ENCODE measurements around the gene C1orf74.

Gene C1orf74

GRCh38 chr1:209791920-209792319, 7.6 kb upstream of the C1orf74 start:
- no peak overlapping the region for H3K27ac Mint-ChIP-seq
- H3K9me3 Mint-ChIP-seq, result no peaks in the 10 kb centered on the region
- peaks cover 27% of the 10 kb centered on the region for H3K27me3 Mint-ChIP-seq
- no peak overlapping the region for H3K4me3 Mint-ChIP-seq
- H3K36me3 Mint-ChIP-seq (ENCODE audit: low read depth), result no peaks in the 10 kb centered on the region
- no peaks in the 10 kb centered on the region for H3K4me1 Mint-ChIP-seq (ENCODE audit: low read depth)

DNA sequence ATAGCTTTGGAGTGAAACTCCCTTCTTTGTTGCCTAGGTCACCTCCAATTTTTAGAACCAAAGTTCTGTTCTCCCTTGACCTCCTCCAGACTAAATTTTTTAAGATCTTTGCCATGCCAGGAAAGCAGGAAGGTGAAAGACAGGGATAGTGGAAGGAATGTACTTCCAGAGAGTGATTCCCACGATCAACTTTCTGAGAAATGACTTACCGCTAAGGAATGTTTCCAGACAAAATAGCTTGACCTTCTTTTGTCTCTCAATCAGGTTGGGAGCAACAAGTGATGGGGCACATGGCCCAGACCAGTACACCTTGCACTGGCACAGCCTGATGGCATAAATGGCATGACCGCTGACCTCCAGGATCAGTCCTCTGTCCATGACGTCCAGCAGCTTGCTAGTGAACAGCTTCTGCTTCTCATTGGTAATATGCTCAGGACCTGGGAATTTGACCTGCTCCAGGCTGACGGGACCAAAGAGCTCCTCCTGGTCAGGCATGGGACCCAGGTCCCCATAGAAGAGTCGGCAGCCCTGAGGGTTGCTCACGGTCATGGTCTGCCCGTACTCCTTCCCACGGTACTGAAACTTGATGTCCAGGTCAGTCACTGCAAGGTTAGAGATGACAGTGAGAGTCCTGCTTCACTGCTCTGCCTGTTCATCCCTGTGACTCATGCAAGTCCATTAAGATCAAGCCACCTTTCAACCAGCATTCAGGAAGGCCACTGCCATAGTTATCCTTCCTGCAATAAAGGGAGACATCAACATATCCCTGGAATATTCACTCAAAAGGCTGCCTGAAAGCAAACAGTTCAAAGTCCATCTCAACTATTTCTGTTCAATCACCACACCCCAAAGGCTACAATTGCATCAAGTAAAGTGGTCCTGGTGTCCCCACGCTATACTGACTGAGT, 6.2 kb upstream of the C1orf74 start:
- Mint-ChIP-seq H3K4me3 (no peak overlapping the region), H3K36me3 (ENCODE audit: low read depth) (no peaks in the 10 kb centered on the region), H3K4me1 (ENCODE audit: low read depth) (peaks cover 1% of the 10 kb centered on the region), H3K9me3 (peaks cover 1% of the 10 kb centered on the region), H3K27me3 (peaks cover 27% of the 10 kb centered on the region), H3K27ac (no peak overlapping the region)

- Mint-ChIP-seq H3K27me3 (peaks cover 25% of the 10 kb centered on the region), H3K4me3 (no peak overlapping the region), H3K36me3 (ENCODE audit: low read depth) (peaks cover 4% of the 10 kb centered on the region), H3K27ac (no peak overlapping the region), H3K9me3 (peaks cover 6% of the 10 kb centered on the region), H3K4me1 (ENCODE audit: low read depth) (peaks cover 14% of the 10 kb centered on the region)
These were observed 4.9 kb upstream of the C1orf74 start for GRCh38 chr1:209789245-209789644.

GRCh38 chr1:209787551-209787950, 3.2 kb upstream of the C1orf74 start:
- H3K4me1 Mint-ChIP-seq (ENCODE audit: low read depth), result peaks cover 28% of the 10 kb centered on the region
- H3K4me3 Mint-ChIP-seq, result no peak overlapping the region
- peaks cover 13% of the 10 kb centered on the region for H3K27me3 Mint-ChIP-seq
- no peak overlapping the region for H3K27ac Mint-ChIP-seq
- peaks cover 12% of the 10 kb centered on the region for H3K36me3 Mint-ChIP-seq (ENCODE audit: low read depth)
- H3K9me3 Mint-ChIP-seq, result peaks cover 6% of the 10 kb centered on the region

DNA sequence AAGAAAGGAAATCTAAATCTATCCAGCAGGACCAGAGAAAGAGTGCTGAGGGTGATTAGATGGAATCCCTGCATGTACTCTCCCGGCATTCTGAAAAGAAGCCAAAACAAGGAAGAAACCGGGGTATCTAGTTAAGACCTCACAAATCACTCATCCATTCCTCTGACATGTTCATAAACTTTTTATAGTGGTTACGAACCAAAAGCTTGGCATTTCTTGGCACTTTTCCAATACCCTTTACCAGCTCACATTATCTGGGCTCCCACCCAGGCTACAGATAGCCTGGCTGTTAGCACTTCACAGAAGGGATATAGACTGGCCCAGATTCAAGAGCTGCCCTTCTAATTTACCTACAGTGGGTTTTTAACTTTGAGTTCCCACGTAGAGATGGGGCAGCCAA, 1.8 kb upstream of the C1orf74 start:
- H3K27me3 Mint-ChIP-seq, result peaks cover 8% of the 10 kb centered on the region
- H3K9me3 Mint-ChIP-seq, result peaks cover 6% of the 10 kb centered on the region
- peaks cover 38% of the 10 kb centered on the region for H3K4me1 Mint-ChIP-seq (ENCODE audit: low read depth)
- no peak overlapping the region for H3K4me3 Mint-ChIP-seq
- H3K27ac Mint-ChIP-seq, result no peak overlapping the region
- H3K36me3 Mint-ChIP-seq (ENCODE audit: low read depth), result peaks cover 21% of the 10 kb centered on the region

GRCh38 chr1:209785592-209785991, 1.2 kb upstream of the C1orf74 start:
- H3K27me3 Mint-ChIP-seq, result peaks cover 5% of the 10 kb centered on the region
- H3K4me1 Mint-ChIP-seq (ENCODE audit: low read depth), result peaks cover 38% of the 10 kb centered on the region
- H3K4me3 Mint-ChIP-seq, result peak overlapping the region; percentile 91
- H3K9me3 Mint-ChIP-seq, result peaks cover 6% of the 10 kb centered on the region
- peak overlapping the region; percentile 99 for H3K27ac Mint-ChIP-seq
- peaks cover 24% of the 10 kb centered on the region for H3K36me3 Mint-ChIP-seq (ENCODE audit: low read depth)

GRCh38 chr1:209783386-209783785, 973 bp downstream of the C1orf74 start:
- peak overlapping the region; percentile 99 for H3K27ac Mint-ChIP-seq
- H3K27me3 Mint-ChIP-seq, result no peaks in the 10 kb centered on the region
- H3K9me3 Mint-ChIP-seq, result peaks cover 6% of the 10 kb centered on the region
- H3K36me3 Mint-ChIP-seq (ENCODE audit: low read depth), result peaks cover 46% of the 10 kb centered on the region
- peaks cover 55% of the 10 kb centered on the region for H3K4me1 Mint-ChIP-seq (ENCODE audit: low read depth)
- H3K4me3 Mint-ChIP-seq, result peak overlapping the region; percentile 91

GRCh38 chr1:209780268-209780667, 4.1 kb downstream of the C1orf74 start:
- Mint-ChIP-seq H3K27me3 (no peaks in the 10 kb centered on the region), H3K9me3 (peaks cover 2% of the 10 kb centered on the region), H3K4me3 (no peak overlapping the region), H3K27ac (peak overlapping the region; percentile 82), H3K36me3 (ENCODE audit: low read depth) (peaks cover 47% of the 10 kb centered on the region), H3K4me1 (ENCODE audit: low read depth) (peaks cover 67% of the 10 kb centered on the region)

DNA sequence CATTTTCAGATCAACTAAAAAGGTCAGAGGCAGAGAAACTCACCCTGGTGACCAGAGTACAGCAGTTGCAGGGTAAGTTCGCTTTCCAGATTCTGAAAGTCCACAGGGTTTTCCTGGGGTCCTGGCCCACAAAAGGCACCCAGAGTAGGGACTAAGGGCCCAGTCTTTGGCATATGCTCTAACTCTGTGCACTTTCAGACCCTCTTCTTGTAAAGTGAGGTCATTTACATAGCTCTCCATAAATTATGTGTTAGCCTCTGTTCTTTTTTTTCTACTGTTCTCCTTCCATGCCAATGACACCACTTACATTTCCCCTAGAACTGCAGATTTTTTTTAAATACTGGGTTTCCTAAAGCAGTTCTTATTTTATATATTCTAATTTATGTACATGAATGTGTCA, 6.3 kb downstream of the C1orf74 start:
- no peak overlapping the region for H3K27ac Mint-ChIP-seq
- peaks cover 46% of the 10 kb centered on the region for H3K4me1 Mint-ChIP-seq (ENCODE audit: low read depth)
- H3K4me3 Mint-ChIP-seq, result no peak overlapping the region
- H3K27me3 Mint-ChIP-seq, result no peaks in the 10 kb centered on the region
- peaks cover 40% of the 10 kb centered on the region for H3K36me3 Mint-ChIP-seq (ENCODE audit: low read depth)
- H3K9me3 Mint-ChIP-seq, result no peaks in the 10 kb centered on the region

GRCh38 chr1:209777587-209777986, 6.8 kb downstream of the C1orf74 start:
- Mint-ChIP-seq H3K4me1 (ENCODE audit: low read depth) (peaks cover 43% of the 10 kb centered on the region), H3K27me3 (no peaks in the 10 kb centered on the region), H3K27ac (peak overlapping the region; percentile 43), H3K9me3 (no peaks in the 10 kb centered on the region), H3K4me3 (no peak overlapping the region), H3K36me3 (ENCODE audit: low read depth) (peaks cover 35% of the 10 kb centered on the region)

DNA sequence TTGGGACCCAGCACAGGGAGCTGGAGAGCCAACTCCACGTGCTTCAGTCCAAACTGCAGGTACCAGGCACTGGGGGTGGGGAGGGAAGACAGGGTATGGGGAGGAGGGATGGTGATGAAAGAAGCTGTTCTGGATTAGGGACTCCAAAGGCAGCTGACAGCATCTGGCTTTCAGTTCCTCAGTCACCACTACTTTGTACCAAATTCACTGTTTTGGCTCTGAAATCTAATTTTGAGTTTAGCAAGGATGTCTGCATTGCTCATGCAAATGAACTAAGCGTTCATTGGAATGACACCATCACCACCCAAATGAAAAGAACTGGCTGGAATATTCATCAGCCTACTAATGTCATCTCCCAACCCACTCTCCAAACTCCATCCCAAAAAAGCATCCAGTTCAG, 8.7 kb downstream of the C1orf74 start:
- peaks cover 24% of the 10 kb centered on the region for H3K36me3 Mint-ChIP-seq (ENCODE audit: low read depth)
- H3K4me3 Mint-ChIP-seq, result no peak overlapping the region
- H3K9me3 Mint-ChIP-seq, result no peaks in the 10 kb centered on the region
- peak overlapping the region; percentile 33 for H3K27ac Mint-ChIP-seq
- no peaks in the 10 kb centered on the region for H3K27me3 Mint-ChIP-seq
- peaks cover 33% of the 10 kb centered on the region for H3K4me1 Mint-ChIP-seq (ENCODE audit: low read depth)

DNA sequence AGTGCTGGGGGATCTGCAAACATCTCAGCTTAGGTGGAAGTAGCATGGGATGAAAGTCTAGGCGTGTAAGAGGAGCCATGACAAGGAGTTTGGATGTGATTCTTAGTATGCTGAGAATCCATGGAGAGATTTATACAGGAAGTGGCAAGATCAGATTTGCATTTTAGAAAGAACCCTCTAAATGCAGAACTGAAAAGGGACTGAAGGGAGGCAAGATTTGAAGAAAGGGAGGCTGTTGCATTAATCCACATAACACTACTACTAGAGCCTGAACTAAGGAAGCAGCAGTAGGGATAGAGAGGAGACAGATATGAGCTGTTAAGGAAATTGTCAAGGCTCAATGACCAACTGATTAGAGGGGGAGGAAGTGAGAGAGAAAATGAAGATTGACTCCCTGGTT, 9.8 kb downstream of the C1orf74 start:
- H3K4me3 Mint-ChIP-seq, result peak overlapping the region; percentile 35
- peak overlapping the region; percentile 77 for H3K27ac Mint-ChIP-seq
- H3K4me1 Mint-ChIP-seq (ENCODE audit: low read depth), result peaks cover 23% of the 10 kb centered on the region
- no peaks in the 10 kb centered on the region for H3K27me3 Mint-ChIP-seq
- no peaks in the 10 kb centered on the region for H3K9me3 Mint-ChIP-seq
- peaks cover 13% of the 10 kb centered on the region for H3K36me3 Mint-ChIP-seq (ENCODE audit: low read depth)

GRCh38 chr1:209772126-209772525, 12.2 kb downstream of the C1orf74 start:
- H3K9me3 Mint-ChIP-seq, result no peaks in the 10 kb centered on the region
- peaks cover 8% of the 10 kb centered on the region for H3K4me1 Mint-ChIP-seq (ENCODE audit: low read depth)
- no peaks in the 10 kb centered on the region for H3K27me3 Mint-ChIP-seq
- no peak overlapping the region for H3K27ac Mint-ChIP-seq
- peaks cover 15% of the 10 kb centered on the region for H3K36me3 Mint-ChIP-seq (ENCODE audit: low read depth)
- no peak overlapping the region for H3K4me3 Mint-ChIP-seq

GRCh38 chr1:209770636-209771415, 13.5 kb downstream of the C1orf74 start:
- H3K4me1 Mint-ChIP-seq (ENCODE audit: low read depth), result peaks cover 2% of the 10 kb centered on the region
- H3K27ac Mint-ChIP-seq, result no peak overlapping the region
- peaks cover 28% of the 10 kb centered on the region for H3K36me3 Mint-ChIP-seq (ENCODE audit: low read depth)
- H3K4me3 Mint-ChIP-seq, result no peak overlapping the region
- no peaks in the 10 kb centered on the region for H3K9me3 Mint-ChIP-seq
- no peaks in the 10 kb centered on the region for H3K27me3 Mint-ChIP-seq

DNA sequence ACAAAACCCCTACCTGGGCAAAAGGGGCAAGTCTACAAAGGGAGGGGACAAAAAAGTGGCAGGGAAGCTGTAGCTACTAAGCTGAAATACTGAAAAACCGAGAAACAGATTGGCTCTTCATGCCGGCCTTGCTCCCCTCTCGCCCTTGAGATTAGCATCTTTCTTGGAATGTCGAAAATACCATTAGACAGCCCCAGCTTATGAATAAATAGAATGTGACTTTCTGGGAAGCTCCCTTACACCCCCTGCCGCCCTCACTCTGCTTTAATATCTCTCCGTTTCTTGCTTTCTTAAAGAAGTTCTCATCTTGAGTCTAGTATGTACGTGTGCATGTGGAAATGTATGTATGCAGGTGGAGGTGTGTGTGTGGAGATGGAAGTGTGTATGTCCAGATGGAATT, 14.4 kb downstream of the C1orf74 start:
- Mint-ChIP-seq H3K4me1 (ENCODE audit: low read depth) (no peaks in the 10 kb centered on the region), H3K4me3 (no peak overlapping the region), H3K36me3 (ENCODE audit: low read depth) (peaks cover 37% of the 10 kb centered on the region), H3K27ac (no peak overlapping the region), H3K27me3 (no peaks in the 10 kb centered on the region), H3K9me3 (no peaks in the 10 kb centered on the region)
